PFSK-1 (cell line): Measurements from ENCODE around the gene RNF130.

Experiments
- POLR2AphosphoS5 ChIP-seq: IDR thresholded peaks from 2 replicates; pipeline ENCODE4 v1.6.1; 2012; ENCODE audit warnings: low read depth, mild to moderate bottlenecking, control low read depth, low read length, moderate library complexity
- REST ChIP-seq, 2 experiments: IDR thresholded peaks; 2 replicates each; pipeline versions ENCODE4 v1.6.1 to v1.8.0; 2011 to 2012; ENCODE audit warnings: low read depth in 2 of 2, low read length in 2 of 2, control low read depth in 1 of 2, inconsistent platforms in 1 of 2, mild to moderate bottlenecking in 1 of 2, moderate library complexity in 1 of 2; ENCODE audit not compliant: insufficient read depth in 1 of 2
- TAF1 ChIP-seq: IDR thresholded peaks from 2 replicates; pipeline ENCODE4 v1.6.1; 2012; ENCODE audit warnings: low read length, control low read depth, borderline replicate concordance; ENCODE audit not compliant: insufficient read depth

DNA sequence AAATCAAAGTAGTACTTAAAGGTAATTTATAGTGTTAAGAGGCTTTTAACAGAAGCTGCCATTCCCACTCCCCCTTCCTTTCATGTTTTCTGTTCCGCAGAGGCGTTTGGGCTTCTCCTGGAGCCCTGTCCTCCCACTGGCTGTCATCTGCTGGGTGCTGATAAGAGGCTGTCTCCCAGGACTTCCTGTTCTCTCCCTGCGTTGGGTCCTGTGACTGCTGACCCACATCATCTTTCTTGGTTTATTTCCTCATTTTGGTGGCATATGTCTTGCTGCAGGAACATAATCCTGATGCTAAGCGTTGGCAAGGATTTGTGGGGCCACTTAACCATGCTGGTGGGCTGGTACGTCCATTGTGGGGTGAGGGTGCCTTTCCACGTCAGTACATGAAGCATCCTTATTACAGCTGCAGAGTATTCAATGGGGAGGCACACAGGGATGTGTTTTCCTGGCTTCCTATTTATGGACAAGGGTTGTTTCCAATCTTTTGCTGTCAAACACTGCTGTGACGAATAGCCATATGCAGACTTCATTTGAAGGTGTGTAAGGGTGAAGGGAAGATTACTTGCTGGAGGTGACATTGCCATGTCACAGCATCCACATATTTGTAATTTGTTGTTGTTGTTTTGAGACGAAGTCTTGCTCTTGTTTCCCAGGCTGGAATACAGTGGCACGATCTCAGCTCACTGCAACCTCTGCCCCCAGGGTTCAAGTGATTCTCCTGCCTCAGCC, 22.3 kb upstream of the RNF130 start:
- no peak for TF ChIP-seq REST (IDR thresholded peaks at IDR 0.05; ENCODE audit: insufficient read depth in 1 of 2, low read depth in 2 of 2, low read length in 2 of 2)
- TF ChIP-seq TAF1 = no peak
- TF ChIP-seq POLR2AphosphoS5 = no peak
